Kidney (tissue), 14 donors: ENCODE results near the gene ATAT1. TPM values are rescaled to one million over a fixed set of nuclear protein-coding genes. Genes with fewer than 3 reads are reported as not detected.
A peak's percentile ranks its signal among the peaks of the same experiment; 100 is the strongest.

Experiments
- DNase-seq, 5 donors: peaks; one replicate each; pipeline ENCODE4 v3.0.0-alpha.2; 2013 to 2020
- FAIRE-seq: peaks from 2 replicates; lab custom pipeline; 2012; peaks lifted over from hg19 to GRCh38; lab: Jason Lieb, UNC
- H3K27ac ChIP-seq, 2 donors: one replicate each; pipeline ENCODE4 v1.7.0; 2013; ENCODE audit warnings: low read depth in 2 of 2, low read length in 2 of 2, inconsistent platforms in 1 of 2
- H3K27me3 ChIP-seq: one replicate; pipeline ENCODE4 v1.7.1; 2013; ENCODE audit warnings: low read length, inconsistent platforms; ENCODE audit not compliant: control insufficient read depth, insufficient read depth
- H3K36me3 ChIP-seq, 3 donors: one replicate each; pipeline versions ENCODE4 v1.7.0 to v1.7.1; 2013; ENCODE audit warnings: low read length in 3 of 3, control low read depth in 1 of 3, inconsistent platforms in 1 of 3; ENCODE audit not compliant: insufficient read depth in 3 of 3, control insufficient read depth in 2 of 3
- H3K4me1 ChIP-seq, 3 donors: one replicate each; pipeline versions ENCODE4 v1.7.0 to v1.7.1; 2013; ENCODE audit warnings: low read length in 3 of 3, inconsistent platforms in 1 of 3, low read depth in 1 of 3; ENCODE audit not compliant: control insufficient read depth in 2 of 3, insufficient read depth in 2 of 3
- H3K4me3 ChIP-seq, 3 donors: one replicate each; pipeline versions ENCODE4 v1.7.0 to v1.8.1; 2013; ENCODE audit warnings: low read length in 3 of 3, control low read depth in 1 of 3, inconsistent platforms in 1 of 3
- H3K9ac ChIP-seq, 3 donors: one replicate each; pipeline versions ENCODE4 v1.7.0 to v1.7.1; 2013; ENCODE audit warnings: low read length in 3 of 3, control low read depth in 1 of 3, inconsistent platforms in 1 of 3
- H3K9me3 ChIP-seq, 3 donors: one replicate each; pipeline versions ENCODE4 v1.7.0 to v1.7.1; 2013; ENCODE audit warnings: low read length in 3 of 3, control low read depth in 1 of 3, inconsistent platforms in 1 of 3; ENCODE audit not compliant: control insufficient read depth in 2 of 3, insufficient read depth in 1 of 3
- CTCF ChIP-seq: IDR thresholded peaks from 3 replicates; pipeline ENCODE4 v1.5.1; 2012; ENCODE audit warnings: mild to moderate bottlenecking, moderate library complexity, borderline replicate concordance; ENCODE audit not compliant: insufficient read depth; ENCODE audit errors: extremely low read depth
- intact Hi-C: fragments of 100-400 bp; cut with DNase I; formaldehyde crosslinking; loops from one replicate; pipeline ENCODE4 v1.11.1; 2022
- polyA plus RNA-seq: library from polyadenylated mRNA; stranded (reverse); fragments of 350-450 nt; fragmentation: Illumina TruSeq; extraction: RNeasy Lipid Tissue Mini Kit (QIAGEN cat#74804); gene quantifications from one replicate; pipeline ENCODE4 v1.2.3, GENCODE V29; 2014; ENCODE audit warnings: low read depth, low replicate concordance; ENCODE audit not compliant: insufficient read depth
- total RNA-seq: library from RNA; stranded (reverse); fragmentation: NEBNext Ultra II Directional; extraction: Animal tissue kit (Norgen Biotek cat#: 25700); gene quantifications from one replicate; pipeline ENCODE4 v1.2.1, GENCODE V29; 2021
- donor health status: control.
- donor health status: control.
- donor health status: control.
- donor health status: control.
- donor health status: control.
- donor health status: DM: yes; HTN: yes; CAD: no.
- donor health status: Normal renal cell carcinoma (clear cell type).

Gene ATAT1
- total and polyA plus RNA-seq, 2 donors from 2014 or later, result 10.4 to 12.4 TPM

GRCh38 chr6:30599625-30600324 lies 26.9 kb upstream of the ATAT1 start:
- H3K27me3 ChIP-seq, result no peaks in the 10 kb centered on the region
- peaks cover 20 to 39% (median 37%) of the 10 kb centered on the region in 3 donors for H3K36me3 ChIP-seq
- TF ChIP-seq CTCF, result no peak
- H3K27ac ChIP-seq, result no peak overlapping the region
- FAIRE-seq, result no peak
- no peak overlapping the region for H3K9ac ChIP-seq
- no peaks in the 10 kb centered on the region for H3K9me3 ChIP-seq
- no peaks in the 10 kb centered on the region for H3K4me1 ChIP-seq
- intact Hi-C loops, result no loop called here
- no peak overlapping the region for H3K4me3 ChIP-seq
- no peak for DNase-seq

- peak in 1 of 5 donors; percentile 77 for DNase-seq
- H3K36me3 ChIP-seq, result peaks cover 25 to 45% (median 44%) of the 10 kb centered on the region in 3 donors
Observed at GRCh38 chr6:30600451-30600961, 26.2 kb upstream of the ATAT1 start.

DNA sequence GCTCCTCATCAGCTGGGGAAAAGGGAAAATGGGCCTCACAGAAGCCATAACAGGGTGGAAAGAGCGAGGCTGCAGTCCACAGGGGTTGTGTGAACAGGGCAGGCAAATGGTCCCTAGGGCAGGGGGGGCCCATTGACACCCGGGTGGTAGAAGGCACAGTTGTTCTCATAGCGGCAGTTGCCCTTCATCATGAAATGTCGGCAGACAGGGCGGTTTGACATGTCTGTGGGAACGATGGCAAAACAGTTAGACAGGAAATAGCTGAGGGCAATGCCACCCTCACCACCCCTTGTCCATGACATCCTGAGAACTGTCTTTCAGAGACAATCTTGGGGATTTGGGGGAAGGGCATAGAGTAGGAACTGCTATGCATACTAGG lies 25.2 kb upstream of the ATAT1 start:
- no peak for FAIRE-seq
- Histone ChIP-seq H3K4me1 (no peaks in the 10 kb centered on the region), H3K27ac (no peak overlapping the region), H3K27me3 (no peaks in the 10 kb centered on the region), H3K4me3 (no peak overlapping the region), H3K9ac (no peak overlapping the region), H3K36me3 (peaks cover 31 to 54% (median 51%) of the 10 kb centered on the region in 3 donors), H3K9me3 (no peaks in the 10 kb centered on the region)
- DNase-seq, result no peak
- no peak for TF ChIP-seq CTCF
- intact Hi-C loops, result no loop called here

More at GRCh38 chr6:30600451-30600961, 26.2 kb upstream of the ATAT1 start:
- H3K4me3 ChIP-seq, result no peak overlapping the region
- H3K4me1 ChIP-seq, result no peaks in the 10 kb centered on the region
- no peak for TF ChIP-seq CTCF
- H3K9me3 ChIP-seq, result no peaks in the 10 kb centered on the region
- no peak for FAIRE-seq
- no peak overlapping the region for H3K27ac ChIP-seq
- no peak overlapping the region for H3K9ac ChIP-seq
- intact Hi-C loops, result no loop called here
- H3K27me3 ChIP-seq, result no peaks in the 10 kb centered on the region
